EH (cell line): ENCODE results near the gene ACSS3.
A peak's percentile ranks its signal among the peaks of the same experiment; 100 is the strongest.
"Not testable (repeated sequence)": the region's sequence is repeated elsewhere in the genome, so short reads cannot be mapped to it uniquely, and the experiment has no call there.

Source experiments
- DNase-seq: peaks from one replicate; pipeline ENCODE4 v3.0.0-alpha.2; 2015; ENCODE audit warnings: low read depth

ACSS3 gene

DNA sequence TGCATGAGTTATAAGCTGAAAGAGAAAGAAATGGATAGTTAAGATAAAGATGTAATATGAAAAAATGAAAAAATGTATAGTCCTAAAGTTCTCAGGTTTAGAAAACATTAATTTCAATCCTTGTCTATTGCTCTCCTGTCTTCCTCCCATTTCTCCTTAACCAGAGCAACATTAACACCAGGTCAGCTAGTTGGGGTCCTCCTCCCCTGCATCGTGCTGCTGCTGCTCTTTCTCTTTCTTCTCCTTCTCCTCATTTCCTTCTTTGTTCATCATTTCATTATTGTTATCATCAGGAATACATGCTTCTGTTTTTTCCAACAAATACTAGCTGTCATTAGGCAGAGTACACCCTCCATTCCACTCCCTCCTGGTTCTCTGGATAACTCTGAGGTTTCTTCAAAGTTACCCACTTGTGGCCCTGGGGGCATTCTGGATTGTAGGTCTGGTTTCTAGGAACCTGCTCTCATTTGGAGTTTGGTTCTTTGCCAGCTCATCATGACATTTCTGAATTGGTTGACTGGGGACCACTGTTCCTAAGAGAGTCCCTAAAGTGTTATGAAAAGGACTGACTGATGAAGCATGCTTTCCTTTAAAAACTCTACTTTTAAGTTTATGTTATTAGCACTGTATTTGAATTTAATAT, 17.0 kb downstream of the ACSS3 start:
- no peak for DNase-seq

DNA sequence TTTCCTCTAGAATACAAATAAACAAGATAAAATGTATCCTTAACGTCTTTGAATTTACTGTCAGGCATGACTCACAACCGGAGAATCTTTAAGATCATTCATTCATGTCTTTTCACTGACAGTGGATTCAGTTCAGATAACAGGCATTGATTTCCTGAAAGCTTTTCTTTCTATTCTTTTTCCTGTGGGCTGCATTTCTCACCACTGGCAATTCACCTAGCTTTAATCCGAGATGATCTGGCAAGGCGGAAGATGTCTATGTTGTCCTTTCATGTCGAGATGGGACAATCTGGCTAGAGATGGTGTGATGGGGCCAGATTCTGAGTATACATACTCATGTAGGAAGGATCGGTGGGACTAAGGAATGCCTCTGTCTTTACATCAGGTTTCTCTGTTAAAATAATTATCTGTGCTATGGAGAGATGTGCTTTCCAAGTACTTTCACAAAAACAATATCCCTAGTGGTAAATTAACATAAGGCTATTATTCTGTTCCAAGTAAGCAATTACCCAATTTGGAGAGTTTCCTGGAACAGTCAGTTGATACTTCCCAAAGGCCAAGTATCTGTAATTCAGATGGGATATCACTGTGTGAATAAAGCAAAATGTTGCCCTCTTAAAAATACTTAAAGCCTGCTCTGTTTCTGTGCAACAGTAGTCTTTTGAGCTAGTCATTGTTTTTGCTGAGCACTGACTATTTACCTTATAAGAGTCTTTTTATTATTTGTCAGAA, 17.8 kb downstream of the ACSS3 start:
- no peak for DNase-seq

GRCh38 chr12:81105687-81106086, 27.8 kb downstream of the ACSS3 start:
- DNase-seq: no peak

- DNase-seq: no peak
These were observed 36.3 kb downstream of the ACSS3 start for GRCh38 chr12:81114226-81114625.

DNA sequence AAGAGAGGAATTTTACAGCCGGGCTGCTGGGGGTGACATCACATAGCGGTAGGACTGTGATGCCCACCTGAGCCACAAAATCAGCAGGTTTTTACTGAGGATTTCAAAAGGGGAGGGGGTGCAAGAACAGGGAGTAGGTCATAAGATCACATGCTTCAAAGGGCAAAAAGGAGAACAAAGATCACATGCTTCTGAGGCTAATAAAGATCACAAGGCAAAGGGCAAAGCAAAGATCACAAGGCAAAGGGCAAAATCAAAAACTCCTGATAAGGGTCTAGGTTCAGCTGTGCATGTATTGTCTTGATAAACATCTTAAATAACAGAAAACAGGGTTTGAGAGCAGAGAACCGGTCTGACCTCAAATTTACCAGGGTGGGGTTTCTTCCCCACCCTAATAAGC, 41.2 kb downstream of the ACSS3 start:
- DNase-seq: not testable (repeated sequence)

GRCh38 chr12:81120961-81121360, 43.1 kb downstream of the ACSS3 start:
- DNase-seq: no peak

- DNase-seq: no peak
These were observed 45.7 kb downstream of the ACSS3 start for GRCh38 chr12:81123611-81124010.

- DNase-seq: no peak
These were observed 47.8 kb downstream of the ACSS3 start for GRCh38 chr12:81125691-81126090.

DNA sequence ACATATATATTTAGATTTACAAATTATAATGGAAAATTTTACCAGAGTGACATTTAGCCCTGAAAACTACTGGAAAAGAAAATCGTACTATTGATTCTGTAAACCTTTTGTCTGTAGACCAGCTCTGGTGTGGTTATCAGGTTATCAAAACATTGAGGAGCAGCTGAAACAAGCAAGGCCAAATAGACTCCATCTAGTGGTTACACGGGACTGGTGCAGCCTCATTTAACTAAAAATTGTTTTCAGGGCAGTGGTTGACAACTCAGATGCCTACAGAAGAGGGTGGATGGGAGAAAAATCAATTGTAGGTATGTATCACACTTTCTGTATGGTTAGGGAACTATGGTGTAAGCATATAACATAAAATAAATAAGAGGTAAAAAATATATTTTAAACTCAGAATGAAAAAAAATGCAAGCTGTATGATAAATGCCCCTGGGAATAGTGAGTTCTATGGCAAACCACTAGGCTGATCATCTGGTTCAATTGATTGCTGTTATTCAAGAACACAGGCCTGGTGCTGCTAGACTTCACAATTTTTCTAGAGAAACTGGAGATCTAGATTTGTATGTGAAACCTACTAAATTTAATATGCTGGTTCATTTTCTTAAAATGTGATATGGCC, 51.2 kb downstream of the ACSS3 start:
- peak; percentile 55 for DNase-seq

DNA sequence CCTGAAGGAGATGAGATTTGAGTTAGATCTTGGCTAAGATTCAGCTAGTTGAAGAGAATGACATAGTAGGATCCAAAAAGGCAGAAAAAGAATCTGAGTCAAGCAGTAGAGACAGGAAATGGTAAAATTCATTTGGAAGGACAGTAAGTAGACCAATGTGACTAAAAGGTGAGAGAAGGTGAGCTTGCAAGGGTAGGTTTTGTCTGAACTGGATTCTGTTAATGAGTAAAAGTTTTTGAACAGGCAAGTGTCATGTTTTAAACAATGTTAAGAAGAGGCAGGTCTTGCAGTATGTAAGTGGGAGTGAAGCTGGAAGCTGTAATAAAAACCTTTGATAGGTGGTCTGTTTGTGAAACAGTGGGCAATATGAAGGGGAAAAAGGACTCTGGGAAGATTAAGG, 58.6 kb downstream of the ACSS3 start:
- DNase-seq: no peak

DNA sequence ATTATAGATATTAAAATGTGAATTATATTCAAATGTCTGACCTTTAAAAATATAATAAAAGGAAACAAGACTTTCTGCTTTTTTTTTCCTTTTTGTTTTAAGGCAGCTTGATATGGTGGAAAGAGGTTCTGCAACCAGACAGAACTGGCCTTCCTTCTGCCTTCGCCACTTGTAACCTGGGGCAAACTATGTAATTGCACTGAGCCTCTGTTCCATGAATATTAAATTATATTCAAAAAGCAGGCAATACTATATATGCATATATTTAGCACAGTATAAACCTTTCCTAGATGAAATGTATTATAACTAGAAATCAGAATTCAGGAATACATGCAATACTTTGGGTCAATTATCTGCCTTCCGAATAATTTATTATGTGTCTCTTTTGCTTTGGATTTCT, 59.9 kb downstream of the ACSS3 start:
- DNase-seq: no peak

- no peak for DNase-seq
These were observed 63.3 kb downstream of the ACSS3 start for GRCh38 chr12:81141217-81141616.

GRCh38 chr12:81143057-81143456, 65.2 kb downstream of the ACSS3 start:
- no peak for DNase-seq

- no peak for DNase-seq
These were observed 68.6 kb downstream of the ACSS3 start for GRCh38 chr12:81146228-81147225.

- no peak for DNase-seq
These were observed 69.5 kb downstream of the ACSS3 start for GRCh38 chr12:81147292-81147919.

GRCh38 chr12:81150382-81150781, 72.5 kb downstream of the ACSS3 start:
- DNase-seq: no peak

GRCh38 chr12:81159856-81160255, 82.0 kb downstream of the ACSS3 start:
- no peak for DNase-seq

- no peak for DNase-seq
These were observed 83.8 kb downstream of the ACSS3 start for GRCh38 chr12:81161680-81162079.

GRCh38 chr12:81162391-81163136, 84.7 kb downstream of the ACSS3 start:
- no peak for DNase-seq

- DNase-seq: no peak
These were observed 86.9 kb downstream of the ACSS3 start for GRCh38 chr12:81164827-81165226.

DNA sequence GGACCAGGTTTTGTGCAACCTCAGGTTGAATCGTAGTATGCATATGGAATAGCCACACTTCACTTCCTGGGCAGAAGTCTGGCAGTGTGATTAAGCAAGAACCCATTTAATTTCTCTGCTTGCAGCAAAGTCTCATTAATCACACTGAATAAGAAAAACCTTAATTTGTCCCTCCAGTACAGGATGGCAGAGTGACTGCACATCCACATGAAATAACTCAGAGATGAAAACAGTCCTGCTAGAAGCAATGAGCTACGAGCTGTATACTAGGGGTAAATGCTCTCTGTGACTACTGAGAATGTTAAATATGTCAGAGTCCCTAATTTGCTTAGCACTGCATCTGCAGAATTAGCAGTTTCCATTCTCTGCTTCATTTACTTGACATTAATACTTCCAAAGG, 88.9 kb downstream of the ACSS3 start:
- DNase-seq: no peak
